ENCODE measurements around the gene GALNT18.

The GALNT18 gene

GRCh38 chr11:11308249-11308648 lies 313.6 kb downstream of the GALNT18 start:
- DNase-seq (ENCODE audit: extremely low read depth, low read depth) = no peak
- TF ChIP-seq CTCF (IDR thresholded peaks at IDR 0.05; ENCODE audit: low read depth, low read length, missing control alignments) = no peak
- H3K4me3 ChIP-seq (replicated peaks; ENCODE audit: low read depth, low read length) = no peak overlapping the region

- no peak overlapping the region for H3K4me3 ChIP-seq (replicated peaks; ENCODE audit: low read depth, low read length)
- TF ChIP-seq CTCF (IDR thresholded peaks at IDR 0.05; ENCODE audit: low read depth, low read length, missing control alignments) = no peak
- no peak for DNase-seq (ENCODE audit: extremely low read depth, low read depth)
Observed at GRCh38 chr11:11306855-11307254, 314.9 kb downstream of the GALNT18 start.

- H3K4me3 ChIP-seq (replicated peaks; ENCODE audit: low read depth, low read length) = no peak overlapping the region
- no peak for TF ChIP-seq CTCF (IDR thresholded peaks at IDR 0.05; ENCODE audit: low read depth, low read length, missing control alignments)
- no peak for DNase-seq (ENCODE audit: extremely low read depth, low read depth)
Observed at GRCh38 chr11:11304550-11304949, 317.3 kb downstream of the GALNT18 start.

- no peak overlapping the region for H3K4me3 ChIP-seq (replicated peaks; ENCODE audit: low read depth, low read length)
- DNase-seq (ENCODE audit: extremely low read depth, low read depth) = no peak
- no peak for TF ChIP-seq CTCF (IDR thresholded peaks at IDR 0.05; ENCODE audit: low read depth, low read length, missing control alignments)
Observed at GRCh38 chr11:11302565-11302964, 319.2 kb downstream of the GALNT18 start.

- TF ChIP-seq CTCF (IDR thresholded peaks at IDR 0.05; ENCODE audit: low read depth, low read length, missing control alignments) = no peak
- DNase-seq (ENCODE audit: extremely low read depth, low read depth) = no peak
Observed at GRCh38 chr11:11301212-11301611, 320.6 kb downstream of the GALNT18 start.

GRCh38 chr11:11297578-11297977 lies 324.2 kb downstream of the GALNT18 start:
- no peak overlapping the region for H3K4me3 ChIP-seq (replicated peaks; ENCODE audit: low read depth, low read length)
- no peak for DNase-seq (ENCODE audit: extremely low read depth, low read depth)
- TF ChIP-seq CTCF (IDR thresholded peaks at IDR 0.05; ENCODE audit: low read depth, low read length, missing control alignments) = no peak

More at GRCh38 chr11:11301212-11301611, 320.6 kb downstream of the GALNT18 start:
- H3K4me3 ChIP-seq (replicated peaks; ENCODE audit: low read depth, low read length) = no peak overlapping the region

- no peak for DNase-seq (ENCODE audit: extremely low read depth, low read depth)
Observed at GRCh38 chr11:11296434-11296833, 325.4 kb downstream of the GALNT18 start.

More at GRCh38 chr11:11296434-11296833, 325.4 kb downstream of the GALNT18 start:
- TF ChIP-seq CTCF (IDR thresholded peaks at IDR 0.05; ENCODE audit: low read depth, low read length, missing control alignments) = no peak
- no peak overlapping the region for H3K4me3 ChIP-seq (replicated peaks; ENCODE audit: low read depth, low read length)

Measured in HFF-Myc (cell line).